Neutrophil (primary cell): ENCODE data around the gene TAF6.
A peak's percentile ranks its signal among the peaks of the same experiment; 100 is the strongest.
"Not testable (repeated sequence)": the region's sequence is repeated elsewhere in the genome, so short reads cannot be mapped to it uniquely, and the experiment has no call there.

Experiments
- H3K27ac ChIP-seq: fragments of 200-600 bp; sonication (generic); 2 replicates; pipeline ENCODE4 v1.5.1; 2016; ENCODE audit warnings: mild to moderate bottlenecking, moderate library complexity
- H3K27me3 ChIP-seq: fragments of 200-600 bp; sonication (generic); 2 replicates; pipeline ENCODE4 v1.6.0; 2016; ENCODE audit warnings: mild to moderate bottlenecking
- H3K36me3 ChIP-seq: fragments of 200-600 bp; sonication (generic); 2 replicates; pipeline ENCODE4 v1.5.1; 2017
- H3K4me1 ChIP-seq, 2 experiments: fragments of 200-600 bp in 1 of 2; sonication (generic) in 1 of 2; 1 replicate in 1 of 2; 2 replicates in 1 of 2; pipeline versions ENCODE4 v1.5.1 to v1.6.1; 2013 to 2016; ENCODE audit warnings: low read depth in 1 of 2, low read length in 1 of 2, mild to moderate bottlenecking in 1 of 2, moderate library complexity in 1 of 2; ENCODE audit not compliant: control insufficient read depth in 1 of 2, insufficient read depth in 1 of 2
- H3K4me3 ChIP-seq, 2 experiments: fragments of 200-600 bp in 1 of 2; sonication (generic) in 1 of 2; 1 replicate in 1 of 2; 2 replicates in 1 of 2; pipeline ENCODE4 v1.5.1; 2013 to 2016; ENCODE audit warnings: low read depth in 1 of 2, low read length in 1 of 2, mild to moderate bottlenecking in 1 of 2, moderate library complexity in 1 of 2
- H3K9me3 ChIP-seq: fragments of 200-600 bp; sonication (generic); 2 replicates; pipeline ENCODE4 v1.5.1; 2016
- CTCF ChIP-seq: fragments of 200-600 bp; sonication (generic); IDR thresholded peaks from 2 replicates; pipeline ENCODE4 v1.5.1; 2016; ENCODE audit warnings: antibody characterized with exemption

TAF6 gene

GRCh38 chr7:100130608-100131453 lies 11.7 kb upstream of the TAF6 start:
- Histone ChIP-seq H3K27me3 (peaks cover 16% of the 10 kb centered on the region), H3K36me3 (no peaks in the 10 kb centered on the region), H3K9me3 (no peaks in the 10 kb centered on the region), H3K27ac (no peak overlapping the region), H3K4me3 (peak overlapping the region in 1 of 2 experiments; percentile 15), H3K4me1 (peaks cover 23 to 29% of the 10 kb centered on the region in 2 experiments)
- TF ChIP-seq CTCF = peak; percentile 90

GRCh38 chr7:100130220-100130607 lies 11.1 kb upstream of the TAF6 start:
- not testable (repeated sequence) for H3K9me3 ChIP-seq, H3K4me3 ChIP-seq, H3K36me3 ChIP-seq, H3K27ac ChIP-seq
- peaks cover 16% of the 10 kb centered on the region for H3K27me3 ChIP-seq
- H3K4me1 ChIP-seq = peaks cover 29 to 35% of the 10 kb centered on the region in 2 experiments

- Histone ChIP-seq H3K9me3 (no peaks in the 10 kb centered on the region), H3K27me3 (peaks cover 16% of the 10 kb centered on the region), H3K4me3 (no peak overlapping the region), H3K4me1 (peaks cover 41 to 47% of the 10 kb centered on the region in 2 experiments), H3K36me3 (no peaks in the 10 kb centered on the region), H3K27ac (no peak overlapping the region)
- no peak for TF ChIP-seq CTCF
Measured at GRCh38 chr7:100128637-100128963, 9.4 kb upstream of the TAF6 start.

- Histone ChIP-seq H3K27ac (peak overlapping the region; percentile 87), H3K4me1 (peaks cover 41 to 47% of the 10 kb centered on the region in 2 experiments)
Measured at GRCh38 chr7:100127866-100128636, 8.9 kb upstream of the TAF6 start.

GRCh38 chr7:100126931-100127865 lies 8.0 kb upstream of the TAF6 start, which contains the start of gene MBLAC1:
TSS of gene MBLAC1 (plus strand) at chr7:100126967. CDS start at chr7:100127396, 429 bp downstream.
- Histone ChIP-seq H3K4me1 (peaks cover 35 to 43% of the 10 kb centered on the region in 2 experiments), H3K4me3 (peak within 1 kb of the TSS; percentile 97 to 98), H3K9me3 (no peaks in the 10 kb centered on the region)

More at GRCh38 chr7:100127866-100128636, 8.9 kb upstream of the TAF6 start:
- Histone ChIP-seq H3K4me3 (peak overlapping the region; percentile 97 to 98), H3K36me3 (no peaks in the 10 kb centered on the region), H3K27me3 (peaks cover 16% of the 10 kb centered on the region), H3K9me3 (no peaks in the 10 kb centered on the region)
- no peak for TF ChIP-seq CTCF

More at GRCh38 chr7:100126931-100127865, 8.0 kb upstream of the TAF6 start, which contains the start of gene MBLAC1:
- H3K27ac ChIP-seq = peak within 1 kb of the TSS; percentile 87
- TF ChIP-seq CTCF = no peak
- peaks cover 16% of the 10 kb centered on the region for H3K27me3 ChIP-seq
- H3K36me3 ChIP-seq = no peaks in the 10 kb centered on the region
